GM18519 (cell line): Measurements from ENCODE around the gene MAP1B.
"Not testable (repeated sequence)": the region's sequence is repeated elsewhere in the genome, so short reads cannot be mapped to it uniquely, and the experiment has no call there.

Experiments
- ATAC-seq: cut with Tn5 transposase; IDR thresholded peaks from one replicate; pipeline ENCODE4 v1.9.1; 2021; ENCODE audit warnings: mild to moderate bottlenecking, moderate library complexity; ENCODE audit not compliant: unreplicated experiment, low FRiP score

Gene MAP1B

GRCh38 chr5:72157625-72157962, 50.3 kb downstream of the MAP1B start:
- no peak for ATAC-seq

GRCh38 chr5:72159501-72159911, 52.2 kb downstream of the MAP1B start:
- ATAC-seq: no peak

GRCh38 chr5:72160329-72160728, 53.1 kb downstream of the MAP1B start:
- ATAC-seq: no peak

- no peak for ATAC-seq
These were observed 53.7 kb downstream of the MAP1B start for GRCh38 chr5:72160959-72161358.

- ATAC-seq: no peak
These were observed 54.7 kb downstream of the MAP1B start for GRCh38 chr5:72161951-72162350.

GRCh38 chr5:72163349-72163983, 56.2 kb downstream of the MAP1B start:
- ATAC-seq: no peak

GRCh38 chr5:72166070-72166979, 59.0 kb downstream of the MAP1B start:
- no peak for ATAC-seq

- no peak for ATAC-seq
These were observed 60.0 kb downstream of the MAP1B start for GRCh38 chr5:72167257-72167656.

- no peak for ATAC-seq
These were observed 60.5 kb downstream of the MAP1B start for GRCh38 chr5:72167804-72168203.

GRCh38 chr5:72170101-72170500, 62.8 kb downstream of the MAP1B start:
- ATAC-seq: no peak

GRCh38 chr5:72171181-72171580, 63.9 kb downstream of the MAP1B start:
- ATAC-seq: not testable (repeated sequence)

GRCh38 chr5:72171667-72172066, 64.4 kb downstream of the MAP1B start:
- ATAC-seq: peak; percentile 58

- ATAC-seq: no peak
These were observed 65.5 kb downstream of the MAP1B start for GRCh38 chr5:72172786-72173185.

- no peak for ATAC-seq
These were observed 70.3 kb downstream of the MAP1B start for GRCh38 chr5:72177538-72177937.

GRCh38 chr5:72179028-72179815, 71.9 kb downstream of the MAP1B start:
- ATAC-seq: no peak

GRCh38 chr5:72179816-72180440, 72.7 kb downstream of the MAP1B start:
- no peak for ATAC-seq

- no peak for ATAC-seq
These were observed 73.7 kb downstream of the MAP1B start for GRCh38 chr5:72180925-72181324.

- no peak for ATAC-seq
These were observed 75.4 kb downstream of the MAP1B start for GRCh38 chr5:72182686-72183085.

- ATAC-seq: no peak
These were observed 75.8 kb downstream of the MAP1B start for GRCh38 chr5:72183101-72183520.

GRCh38 chr5:72184408-72184807, 77.1 kb downstream of the MAP1B start:
- no peak for ATAC-seq
